Vagina (tissue), 2 donors: Measurements from ENCODE around the gene TCEANC2. TPM values are rescaled to one million over a fixed set of nuclear protein-coding genes. Genes with fewer than 3 reads are reported as not detected.

Experiments used
- DNase-seq, 2 donors: peaks; one replicate each; pipeline ENCODE4 v3.0.0-alpha.2; 2017; ENCODE audit errors: extremely low spot score in 2 of 2
- H3K27ac ChIP-seq: fragments of 200-600 bp; sonication (generic); one replicate; pipeline ENCODE4 v1.5.1; 2019
- H3K27me3 ChIP-seq: fragments of 200-600 bp; sonication (generic); one replicate; pipeline ENCODE4 v1.5.1; 2019
- H3K36me3 ChIP-seq, 2 donors: fragments of 200-600 bp; sonication (generic); one replicate each; pipeline ENCODE4 v1.5.1; 2017 to 2019
- H3K4me1 ChIP-seq: fragments of 200-600 bp; sonication (generic); one replicate; pipeline ENCODE4 v1.5.1; 2019
- H3K4me3 ChIP-seq, 2 donors: fragments of 200-600 bp; sonication (generic); 1 replicate in 1 of 2; 2 replicates in 1 of 2; pipeline ENCODE4 v1.5.1; 2016 to 2019
- H3K9me3 ChIP-seq: fragments of 200-600 bp; sonication (generic); one replicate; pipeline ENCODE4 v1.5.1; 2019
- POLR2A ChIP-seq, 2 donors: fragments of 450-650 bp; IDR thresholded peaks; one replicate each; pipeline ENCODE4 v1.6.1; 2017; ENCODE audit warnings: antibody characterized with exemption in 2 of 2, mild to moderate bottlenecking in 2 of 2, moderate library complexity in 2 of 2
- POLR2AphosphoS5 ChIP-seq, 2 donors: sonication (generic); formaldehyde crosslinking; IDR thresholded peaks; one replicate each; pipeline ENCODE4 v1.9.0; 2017; ENCODE audit warnings: antibody characterized with exemption in 2 of 2, mild to moderate bottlenecking in 2 of 2, low read depth in 1 of 2; ENCODE audit not compliant: insufficient read depth in 1 of 2
- intact Hi-C: fragments of 100-400 bp; cut with DNase I; formaldehyde crosslinking; loops from one replicate; pipeline ENCODE4 v1.15.1; 2023
- total RNA-seq: library from RNA; depleted of rRNA; stranded (reverse); fragments of >200 nt; gene quantifications from one replicate; pipeline ENCODE4 v1.2.3, GENCODE V29; 2016
- TF ChIP-seq, protein P1 (sequence below), 3 experiments: fragments of 450-650 bp in 2 of 3; fragments of 200-600 bp in 1 of 3; sonication (generic) in 1 of 3; IDR thresholded peaks; one replicate each; pipeline ENCODE4 v1.5.1; 2017 to 2019; ENCODE audit warnings: antibody characterized with exemption in 3 of 3, mild to moderate bottlenecking in 2 of 3, moderate library complexity in 2 of 3

The TCEANC2 gene
- total RNA-seq, 1 donor from 2014 or later, result 4.7 TPM

DNA sequence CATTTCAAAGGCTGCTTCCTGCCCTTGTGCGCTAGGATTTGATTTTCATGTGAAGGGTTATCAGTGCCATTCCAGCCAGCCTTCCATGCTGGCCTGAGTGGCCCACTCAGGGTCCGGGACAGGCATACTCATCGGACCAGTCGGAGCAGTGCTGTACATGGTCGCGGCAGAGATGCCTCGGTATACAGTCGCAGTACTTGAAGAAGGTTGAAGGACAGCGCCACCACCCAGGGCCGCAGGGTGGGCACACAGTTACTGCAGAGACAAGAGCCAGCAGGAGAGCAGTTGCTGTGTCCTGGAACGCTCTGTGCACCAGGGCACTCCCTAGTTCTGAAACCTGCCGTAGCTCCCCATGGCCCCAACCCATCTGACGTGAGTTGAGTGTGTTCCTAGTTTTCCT is 44.5 kb upstream of the TCEANC2 start:
- no peaks in the 10 kb centered on the region for H3K27me3 ChIP-seq
- intact Hi-C loops, result no loop called here
- H3K4me1 ChIP-seq, result no peaks in the 10 kb centered on the region
- no peaks in the 10 kb centered on the region for H3K36me3 ChIP-seq
- H3K27ac ChIP-seq, result no peak overlapping the region
- TF ChIP-seq POLR2AphosphoS5 (IDR thresholded peaks at IDR 0.05; ENCODE audit: insufficient read depth in 1 of 2, low read depth in 1 of 2) (no peak), POLR2A (IDR thresholded peaks at IDR 0.05) (no peak)
- TF ChIP-seq, protein P1, sequence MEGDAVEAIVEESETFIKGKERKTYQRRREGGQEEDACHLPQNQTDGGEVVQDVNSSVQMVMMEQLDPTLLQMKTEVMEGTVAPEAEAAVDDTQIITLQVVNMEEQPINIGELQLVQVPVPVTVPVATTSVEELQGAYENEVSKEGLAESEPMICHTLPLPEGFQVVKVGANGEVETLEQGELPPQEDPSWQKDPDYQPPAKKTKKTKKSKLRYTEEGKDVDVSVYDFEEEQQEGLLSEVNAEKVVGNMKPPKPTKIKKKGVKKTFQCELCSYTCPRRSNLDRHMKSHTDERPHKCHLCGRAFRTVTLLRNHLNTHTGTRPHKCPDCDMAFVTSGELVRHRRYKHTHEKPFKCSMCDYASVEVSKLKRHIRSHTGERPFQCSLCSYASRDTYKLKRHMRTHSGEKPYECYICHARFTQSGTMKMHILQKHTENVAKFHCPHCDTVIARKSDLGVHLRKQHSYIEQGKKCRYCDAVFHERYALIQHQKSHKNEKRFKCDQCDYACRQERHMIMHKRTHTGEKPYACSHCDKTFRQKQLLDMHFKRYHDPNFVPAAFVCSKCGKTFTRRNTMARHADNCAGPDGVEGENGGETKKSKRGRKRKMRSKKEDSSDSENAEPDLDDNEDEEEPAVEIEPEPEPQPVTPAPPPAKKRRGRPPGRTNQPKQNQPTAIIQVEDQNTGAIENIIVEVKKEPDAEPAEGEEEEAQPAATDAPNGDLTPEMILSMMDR (IDR thresholded peaks at IDR 0.05), result no peak
- H3K9me3 ChIP-seq, result no peaks in the 10 kb centered on the region
- H3K4me3 ChIP-seq, result no peak overlapping the region
- DNase-seq, result no peak

DNA sequence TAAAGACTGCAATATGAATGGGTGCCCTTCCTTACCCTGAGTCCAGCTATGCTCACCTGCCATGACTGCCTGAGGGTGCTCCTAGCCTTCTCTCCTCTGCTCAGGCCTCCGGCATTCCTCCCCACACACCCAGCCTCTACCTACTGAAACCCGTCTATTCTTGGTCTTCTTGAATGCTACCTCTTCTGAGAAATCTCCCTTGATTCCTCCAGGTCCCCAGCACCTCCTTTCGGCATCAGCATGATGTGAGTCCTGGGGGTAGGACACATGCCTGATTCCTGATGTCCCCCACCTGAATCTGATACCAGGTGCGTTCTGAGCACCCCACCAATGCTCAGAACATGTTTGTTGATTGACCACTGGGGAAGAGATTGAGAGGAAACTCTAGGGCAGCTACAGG is 44.0 kb upstream of the TCEANC2 start:
- no peak overlapping the region for H3K4me3 ChIP-seq
- H3K36me3 ChIP-seq, result no peaks in the 10 kb centered on the region
- DNase-seq, result no peak
- intact Hi-C loops, result no loop called here
- H3K9me3 ChIP-seq, result no peaks in the 10 kb centered on the region
- no peak overlapping the region for H3K27ac ChIP-seq
- H3K27me3 ChIP-seq, result no peaks in the 10 kb centered on the region
- H3K4me1 ChIP-seq, result no peaks in the 10 kb centered on the region
- TF ChIP-seq POLR2AphosphoS5 (IDR thresholded peaks at IDR 0.05; ENCODE audit: insufficient read depth in 1 of 2, low read depth in 1 of 2) (no peak), POLR2A (IDR thresholded peaks at IDR 0.05) (no peak)
- TF ChIP-seq, protein P1 (IDR thresholded peaks at IDR 0.05), result no peak

DNA sequence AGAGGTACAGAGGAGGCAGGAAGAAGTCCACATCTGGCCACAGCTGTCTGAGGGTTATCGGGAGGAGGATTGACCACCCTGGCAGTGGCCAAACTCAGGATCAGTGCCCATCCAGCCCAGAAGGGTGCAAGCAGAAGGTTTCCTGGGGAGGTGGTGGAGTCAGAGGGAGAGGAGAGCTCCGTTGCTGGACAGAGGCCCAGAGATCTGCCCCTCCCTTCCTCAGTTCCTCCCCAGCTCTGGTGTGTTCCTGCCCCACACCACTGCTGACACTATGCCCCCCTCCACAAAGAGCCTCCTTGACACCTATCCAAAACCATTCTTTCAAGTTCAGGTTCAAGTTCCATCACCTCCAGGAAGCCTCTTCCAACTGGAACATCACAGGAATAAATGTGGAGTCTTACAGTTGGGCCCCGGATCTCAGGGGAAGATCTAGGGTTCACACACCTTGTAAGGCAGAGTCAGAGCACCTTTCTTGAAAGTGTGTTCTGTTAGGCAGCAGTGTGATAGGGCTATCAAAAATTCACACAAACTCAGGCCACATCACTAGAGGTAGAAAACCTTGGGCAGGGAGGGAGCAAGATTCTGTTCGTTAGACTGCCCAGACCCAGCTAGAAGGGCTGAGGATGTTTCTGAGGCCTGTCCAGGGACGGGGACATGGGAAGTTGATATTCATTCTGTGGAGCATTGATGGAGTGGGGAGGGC is 42.8 kb upstream of the TCEANC2 start:
- TF ChIP-seq, protein P1 (IDR thresholded peaks at IDR 0.05), result no peak
- TF ChIP-seq POLR2A (IDR thresholded peaks at IDR 0.05) (no peak), POLR2AphosphoS5 (IDR thresholded peaks at IDR 0.05; ENCODE audit: insufficient read depth in 1 of 2, low read depth in 1 of 2) (no peak)
- Histone ChIP-seq H3K27ac (no peak overlapping the region), H3K27me3 (no peaks in the 10 kb centered on the region), H3K4me1 (no peaks in the 10 kb centered on the region), H3K9me3 (no peaks in the 10 kb centered on the region), H3K4me3 (no peak overlapping the region), H3K36me3 (no peaks in the 10 kb centered on the region)
- DNase-seq, result no peak
- intact Hi-C loops, result no loop called here

DNA sequence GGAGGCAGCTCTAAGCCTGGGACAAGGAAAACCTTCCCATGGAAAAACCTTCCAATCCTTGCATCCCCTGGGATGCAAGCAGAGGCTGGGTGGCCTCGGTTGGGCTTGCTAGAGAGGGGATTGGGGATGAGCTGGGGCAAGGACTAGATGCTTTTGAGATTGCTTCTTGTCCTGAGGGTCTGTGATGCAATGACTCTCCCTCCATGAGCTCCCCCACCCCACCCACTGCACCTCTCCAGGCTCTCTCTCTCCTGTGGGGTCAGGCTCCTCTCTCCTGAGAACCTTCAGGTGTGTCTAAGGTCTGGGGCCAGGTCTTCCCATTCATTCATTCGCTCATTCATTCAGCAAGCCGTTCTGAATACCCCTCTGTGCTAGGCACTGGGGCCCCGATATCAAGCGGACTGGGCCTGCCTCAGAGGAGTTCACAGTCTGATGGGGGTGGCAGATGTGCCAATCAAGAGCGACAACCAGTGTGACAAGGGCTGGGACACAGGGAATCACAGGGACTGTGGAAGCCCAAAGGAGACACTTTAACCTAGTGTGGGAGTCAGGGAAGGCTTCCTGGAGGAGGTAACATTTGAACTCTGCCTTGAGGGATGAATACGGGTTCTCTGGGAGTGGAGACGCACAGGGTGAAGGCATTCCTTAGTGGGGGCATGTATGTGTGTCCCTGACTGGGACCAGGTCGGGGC is 41.9 kb upstream of the TCEANC2 start:
- Histone ChIP-seq H3K36me3 (no peaks in the 10 kb centered on the region), H3K27ac (no peak overlapping the region), H3K4me3 (no peak overlapping the region), H3K9me3 (no peaks in the 10 kb centered on the region), H3K4me1 (no peaks in the 10 kb centered on the region), H3K27me3 (no peaks in the 10 kb centered on the region)
- intact Hi-C loops, result no loop called here
- TF ChIP-seq, protein P1 (IDR thresholded peaks at IDR 0.05), result no peak
- TF ChIP-seq POLR2A (IDR thresholded peaks at IDR 0.05), result no peak
- no peak for TF ChIP-seq POLR2AphosphoS5 (IDR thresholded peaks at IDR 0.05; ENCODE audit: insufficient read depth in 1 of 2, low read depth in 1 of 2)
- no peak for DNase-seq

DNA sequence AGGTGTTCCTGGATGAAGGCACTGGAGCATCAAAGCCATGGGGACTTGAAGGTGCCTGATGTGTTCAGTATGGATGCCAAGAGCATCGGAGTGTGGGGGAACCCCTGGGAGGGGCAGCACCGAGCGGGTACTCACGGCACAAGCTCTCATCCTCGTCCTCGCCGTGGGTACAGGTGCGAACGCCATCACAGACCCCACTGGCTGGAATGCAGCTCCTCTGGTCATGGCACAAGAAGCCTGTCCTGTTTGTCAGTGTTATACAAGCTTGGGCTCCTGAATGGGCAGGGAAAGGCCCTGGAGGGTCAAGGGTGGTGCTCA is 41.4 kb upstream of the TCEANC2 start:
- Histone ChIP-seq H3K27me3 (no peaks in the 10 kb centered on the region), H3K36me3 (no peaks in the 10 kb centered on the region), H3K27ac (no peak overlapping the region), H3K9me3 (no peaks in the 10 kb centered on the region), H3K4me3 (no peak overlapping the region), H3K4me1 (no peaks in the 10 kb centered on the region)
- intact Hi-C loops, result no loop called here
- DNase-seq, result no peak
- TF ChIP-seq POLR2AphosphoS5 (IDR thresholded peaks at IDR 0.05; ENCODE audit: insufficient read depth in 1 of 2, low read depth in 1 of 2), result no peak
- TF ChIP-seq, protein P1 (IDR thresholded peaks at IDR 0.05), result no peak
- no peak for TF ChIP-seq POLR2A (IDR thresholded peaks at IDR 0.05)
